GM10847 (cell line): ENCODE results near the gene ARL2.

ENCODE experiments used
- POLR2A ChIP-seq: IDR thresholded peaks from 2 replicates; pipeline ENCODE4 v1.6.1; 2011; ENCODE audit not compliant: insufficient read length; ENCODE audit errors: extremely low read depth

Gene ARL2

GRCh38 chr11:65032216-65032615, 18.3 kb downstream of the ARL2 start:
- TF ChIP-seq POLR2A = no peak

GRCh38 chr11:65034423-65034822, 20.5 kb downstream of the ARL2 start:
- TF ChIP-seq POLR2A = no peak

GRCh38 chr11:65035579-65035978, 21.6 kb downstream of the ARL2 start:
- no peak for TF ChIP-seq POLR2A

- TF ChIP-seq POLR2A = no peak
Observed at GRCh38 chr11:65036931-65037330, 23.0 kb downstream of the ARL2 start.

GRCh38 chr11:65040520-65040846, 26.5 kb downstream of the ARL2 start:
- TF ChIP-seq POLR2A = no peak

- TF ChIP-seq POLR2A = peak; percentile 33
Observed at GRCh38 chr11:65040847-65041622, 27.1 kb downstream of the ARL2 start, which contains the start of gene SAC3D1. Gene SAC3D1 (plus strand): TSS chr11:65041210. CDS start chr11:65041293, 83 bp downstream.

- TF ChIP-seq POLR2A = no peak
Observed at GRCh38 chr11:65042891-65043290, 28.9 kb downstream of the ARL2 start.

GRCh38 chr11:65043881-65044501, 30.0 kb downstream of the ARL2 start:
- no peak for TF ChIP-seq POLR2A

GRCh38 chr11:65045061-65045460, 31.1 kb downstream of the ARL2 start:
- no peak for TF ChIP-seq POLR2A

- no peak for TF ChIP-seq POLR2A
Observed at GRCh38 chr11:65045728-65046127, 31.8 kb downstream of the ARL2 start.

- TF ChIP-seq POLR2A = no peak
Observed at GRCh38 chr11:65047581-65048422, 33.8 kb downstream of the ARL2 start.

- TF ChIP-seq POLR2A = no peak
Observed at GRCh38 chr11:65051398-65051858, 37.5 kb downstream of the ARL2 start.

- no peak for TF ChIP-seq POLR2A
Observed at GRCh38 chr11:65053827-65054508, 40.0 kb downstream of the ARL2 start.

GRCh38 chr11:65055538-65055937, 41.6 kb downstream of the ARL2 start:
- no peak for TF ChIP-seq POLR2A

- TF ChIP-seq POLR2A = no peak
Observed at GRCh38 chr11:65056999-65057398, 43.0 kb downstream of the ARL2 start.
